GM23338 (cell line): ENCODE data around the gene VPS37B. TPM values are rescaled to one million over a fixed set of nuclear protein-coding genes. Genes with fewer than 3 reads are reported as not detected.

Source experiments
- ATAC-seq: fragments of 200-7000 bp; cut with Tn5 transposase; 3 replicates; pipeline ENCODE4 v1.9.1; 2020
- DNase-seq: peaks from one replicate; pipeline ENCODE4 v3.0.0-alpha.2; 2015; ENCODE audit warnings: low spot score
- H2AFZ ChIP-seq: fragments of 200-600 bp; sonication (generic); 2 replicates; pipeline ENCODE4 v1.8.0; 2016; ENCODE audit warnings: antibody characterized with exemption, mild to moderate bottlenecking, moderate library complexity
- H3F3A ChIP-seq: fragments of 200-600 bp; sonication (generic); replicated peaks from 2 replicates; pipeline ENCODE4 v1.8.0; 2017; ENCODE audit warnings: antibody characterized with exemption, mixed run types, low read depth
- H3K27ac ChIP-seq: fragments of 200-600 bp; sonication (generic); 2 replicates; pipeline ENCODE4 v1.6.1; 2016; ENCODE audit warnings: low read depth
- H3K27me3 ChIP-seq: fragments of 200-600 bp; sonication (generic); 2 replicates; pipeline ENCODE4 v1.8.0; 2016; ENCODE audit warnings: mild to moderate bottlenecking, mixed run types, moderate library complexity; ENCODE audit not compliant: insufficient read depth
- H3K36me3 ChIP-seq: fragments of 200-600 bp; sonication (generic); 2 replicates; pipeline ENCODE4 v1.8.0; 2016; ENCODE audit warnings: mild to moderate bottlenecking; ENCODE audit not compliant: insufficient read depth
- H3K4me1 ChIP-seq: fragments of 200-600 bp; sonication (generic); 2 replicates; pipeline ENCODE4 v1.8.0; 2016; ENCODE audit warnings: mild to moderate bottlenecking, moderate library complexity; ENCODE audit not compliant: insufficient read depth
- H3K4me2 ChIP-seq: fragments of 200-600 bp; sonication (generic); 2 replicates; pipeline ENCODE4 v1.7.1; 2017; ENCODE audit warnings: mixed run types
- H3K4me3 ChIP-seq: fragments of 200-600 bp; sonication (generic); 2 replicates; pipeline ENCODE4 v1.6.1; 2016; ENCODE audit warnings: mixed run types
- H3K79me2 ChIP-seq: fragments of 200-600 bp; sonication (generic); replicated peaks from 2 replicates; pipeline ENCODE4 v1.8.0; 2017; ENCODE audit warnings: mild to moderate bottlenecking; ENCODE audit not compliant: insufficient read depth
- H3K9me2 ChIP-seq: fragments of 200-600 bp; sonication (generic); 2 replicates; pipeline ENCODE4 v1.8.0; 2017; ENCODE audit not compliant: insufficient read depth
- H4K20me1 ChIP-seq: fragments of 200-600 bp; sonication (generic); replicated peaks from 2 replicates; pipeline ENCODE4 v1.8.0; 2017; ENCODE audit warnings: mild to moderate bottlenecking; ENCODE audit not compliant: insufficient read depth
- H3K27ac Mint-ChIP-seq: 2 replicates; pipeline ENCODE4 v1.8.0; 2020; ENCODE audit warnings: inconsistent platforms, mild to moderate bottlenecking, moderate library complexity, mixed read lengths
- H3K27me3 Mint-ChIP-seq: 3 replicates; pipeline ENCODE4 v1.8.0; 2022; ENCODE audit warnings: low read depth, mild to moderate bottlenecking, moderate library complexity, mixed read lengths, inconsistent platforms; ENCODE audit not compliant: insufficient read depth, poor library complexity
- H3K36me3 Mint-ChIP-seq: 3 replicates; pipeline ENCODE4 v1.8.0; 2021; ENCODE audit warnings: low read depth, mild to moderate bottlenecking, inconsistent platforms, moderate library complexity, mixed read lengths
- H3K4me1 Mint-ChIP-seq: 3 replicates; pipeline ENCODE4 v1.8.0; 2020; ENCODE audit warnings: mild to moderate bottlenecking, inconsistent platforms, mixed read lengths
- H3K4me3 Mint-ChIP-seq: 3 replicates; pipeline ENCODE4 v1.8.0; 2021; ENCODE audit warnings: moderate library complexity, mild to moderate bottlenecking, inconsistent platforms, mixed read lengths
- H3K9me3 Mint-ChIP-seq: 3 replicates; pipeline ENCODE4 v1.8.0; 2020; ENCODE audit warnings: moderate library complexity, mild to moderate bottlenecking, inconsistent platforms, mixed read lengths
- EZH2phosphoT487 ChIP-seq: fragments of 200-600 bp; sonication (generic); IDR thresholded peaks from one replicate; pipeline ENCODE4 v1.8.1; 2018; ENCODE audit warnings: antibody characterized with exemption; ENCODE audit not compliant: unreplicated experiment
- POLR2AphosphoS5 ChIP-seq: IDR thresholded peaks from 2 replicates; pipeline ENCODE4 v1.6.1; 2016; ENCODE audit warnings: antibody characterized with exemption, low read depth
- polyA plus RNA-seq: library from polyadenylated mRNA; unstranded; fragments of >200 nt; fragmentation: Nextera tagmentation; extraction: Ambion mirVana; gene quantifications from 2 replicates; pipeline ENCODE4 v1.2.1, GENCODE V29; 2016
- total RNA-seq: library from RNA; depleted of rRNA; stranded (reverse); fragments of >200 nt; shearing (Covaris generic); gene quantifications from 2 replicates; pipeline ENCODE4 v1.2.3, GENCODE V29; 2014
- TF ChIP-seq, protein P1 (sequence below): fragments of 250-450 bp; sonication (Bioruptor Pico); IDR thresholded peaks from 2 replicates; pipeline ENCODE4 v1.5.0; 2020; ENCODE audit warnings: mild to moderate bottlenecking, moderate library complexity
- TF ChIP-seq, protein P2 (sequence below): IDR thresholded peaks from 2 replicates; pipeline ENCODE4 v1.6.1; 2016; ENCODE audit warnings: antibody characterized with exemption

Gene VPS37B
- total and polyA plus RNA-seq, 2 experiments from 2014 or later: 6.7 to 10.9 TPM

DNA sequence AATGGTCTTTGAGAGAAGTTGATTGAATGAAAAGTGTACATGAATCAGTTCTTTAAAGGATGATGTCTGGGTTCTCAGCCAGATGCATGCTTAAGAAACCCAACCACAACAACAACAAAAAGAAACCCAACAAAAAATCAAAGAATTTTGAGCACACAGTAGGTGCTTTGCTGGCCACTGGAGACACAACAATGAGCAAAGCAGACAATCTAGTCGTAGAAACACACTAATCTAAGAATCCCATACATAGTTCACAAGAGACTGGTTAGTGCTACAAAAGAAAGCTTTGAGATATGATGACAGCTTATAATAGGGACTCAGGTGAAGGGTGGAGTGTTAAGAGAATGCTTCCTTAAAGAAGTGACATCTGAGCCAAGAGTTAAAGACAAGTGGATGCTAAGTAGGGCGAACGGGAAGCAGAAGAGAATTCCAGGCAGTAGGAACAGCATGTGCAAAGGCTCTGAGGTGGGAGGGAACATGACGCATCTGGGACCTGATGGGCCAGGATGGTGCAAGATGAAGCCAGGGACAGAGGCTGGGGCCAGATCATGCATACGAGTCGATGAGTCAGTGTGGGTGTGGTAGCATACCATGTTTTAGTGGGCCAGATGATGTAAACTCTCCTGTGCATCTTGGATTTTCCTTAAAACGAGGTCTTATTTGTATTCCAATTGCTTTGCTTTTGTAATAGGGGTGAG, 65.3 kb downstream of the VPS37B start (continued):
- TF ChIP-seq, protein P1, sequence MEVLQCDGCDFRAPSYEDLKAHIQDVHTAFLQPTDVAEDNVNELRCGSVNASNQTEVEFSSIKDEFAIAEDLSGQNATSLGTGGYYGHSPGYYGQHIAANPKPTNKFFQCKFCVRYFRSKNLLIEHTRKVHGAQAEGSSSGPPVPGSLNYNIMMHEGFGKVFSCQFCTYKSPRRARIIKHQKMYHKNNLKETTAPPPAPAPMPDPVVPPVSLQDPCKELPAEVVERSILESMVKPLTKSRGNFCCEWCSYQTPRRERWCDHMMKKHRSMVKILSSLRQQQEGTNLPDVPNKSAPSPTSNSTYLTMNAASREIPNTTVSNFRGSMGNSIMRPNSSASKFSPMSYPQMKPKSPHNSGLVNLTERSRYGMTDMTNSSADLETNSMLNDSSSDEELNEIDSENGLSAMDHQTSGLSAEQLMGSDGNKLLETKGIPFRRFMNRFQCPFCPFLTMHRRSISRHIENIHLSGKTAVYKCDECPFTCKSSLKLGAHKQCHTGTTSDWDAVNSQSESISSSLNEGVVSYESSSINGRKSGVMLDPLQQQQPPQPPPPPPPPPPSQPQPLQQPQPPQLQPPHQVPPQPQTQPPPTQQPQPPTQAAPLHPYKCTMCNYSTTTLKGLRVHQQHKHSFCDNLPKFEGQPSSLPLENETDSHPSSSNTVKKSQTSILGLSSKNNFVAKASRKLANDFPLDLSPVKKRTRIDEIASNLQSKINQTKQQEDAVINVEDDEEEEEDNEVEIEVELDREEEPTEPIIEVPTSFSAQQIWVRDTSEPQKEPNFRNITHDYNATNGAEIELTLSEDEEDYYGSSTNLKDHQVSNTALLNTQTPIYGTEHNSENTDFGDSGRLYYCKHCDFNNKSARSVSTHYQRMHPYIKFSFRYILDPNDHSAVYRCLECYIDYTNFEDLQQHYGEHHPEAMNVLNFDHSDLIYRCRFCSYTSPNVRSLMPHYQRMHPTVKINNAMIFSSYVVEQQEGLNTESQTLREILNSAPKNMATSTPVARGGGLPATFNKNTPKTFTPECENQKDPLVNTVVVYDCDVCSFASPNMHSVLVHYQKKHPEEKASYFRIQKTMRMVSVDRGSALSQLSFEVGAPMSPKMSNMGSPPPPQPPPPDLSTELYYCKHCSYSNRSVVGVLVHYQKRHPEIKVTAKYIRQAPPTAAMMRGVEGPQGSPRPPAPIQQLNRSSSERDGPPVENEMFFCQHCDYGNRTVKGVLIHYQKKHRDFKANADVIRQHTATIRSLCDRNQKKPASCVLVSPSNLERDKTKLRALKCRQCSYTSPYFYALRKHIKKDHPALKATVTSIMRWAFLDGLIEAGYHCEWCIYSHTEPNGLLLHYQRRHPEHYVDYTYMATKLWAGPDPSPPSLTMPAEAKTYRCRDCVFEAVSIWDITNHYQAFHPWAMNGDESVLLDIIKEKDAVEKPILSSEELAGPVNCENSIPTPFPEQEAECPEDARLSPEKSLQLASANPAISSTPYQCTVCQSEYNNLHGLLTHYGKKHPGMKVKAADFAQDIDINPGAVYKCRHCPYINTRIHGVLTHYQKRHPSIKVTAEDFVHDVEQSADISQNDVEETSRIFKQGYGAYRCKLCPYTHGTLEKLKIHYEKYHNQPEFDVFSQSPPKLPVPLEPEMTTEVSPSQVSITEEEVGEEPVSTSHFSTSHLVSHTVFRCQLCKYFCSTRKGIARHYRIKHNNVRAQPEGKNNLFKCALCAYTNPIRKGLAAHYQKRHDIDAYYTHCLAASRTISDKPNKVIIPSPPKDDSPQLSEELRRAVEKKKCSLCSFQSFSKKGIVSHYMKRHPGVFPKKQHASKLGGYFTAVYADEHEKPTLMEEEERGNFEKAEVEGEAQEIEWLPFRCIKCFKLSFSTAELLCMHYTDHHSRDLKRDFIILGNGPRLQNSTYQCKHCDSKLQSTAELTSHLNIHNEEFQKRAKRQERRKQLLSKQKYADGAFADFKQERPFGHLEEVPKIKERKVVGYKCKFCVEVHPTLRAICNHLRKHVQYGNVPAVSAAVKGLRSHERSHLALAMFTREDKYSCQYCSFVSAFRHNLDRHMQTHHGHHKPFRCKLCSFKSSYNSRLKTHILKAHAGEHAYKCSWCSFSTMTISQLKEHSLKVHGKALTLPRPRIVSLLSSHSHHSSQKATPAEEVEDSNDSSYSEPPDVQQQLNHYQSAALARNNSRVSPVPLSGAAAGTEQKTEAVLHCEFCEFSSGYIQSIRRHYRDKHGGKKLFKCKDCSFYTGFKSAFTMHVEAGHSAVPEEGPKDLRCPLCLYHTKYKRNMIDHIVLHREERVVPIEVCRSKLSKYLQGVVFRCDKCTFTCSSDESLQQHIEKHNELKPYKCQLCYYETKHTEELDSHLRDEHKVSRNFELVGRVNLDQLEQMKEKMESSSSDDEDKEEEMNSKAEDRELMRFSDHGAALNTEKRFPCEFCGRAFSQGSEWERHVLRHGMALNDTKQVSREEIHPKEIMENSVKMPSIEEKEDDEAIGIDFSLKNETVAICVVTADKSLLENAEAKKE (CRISPR knock-in tag): no peak

DNA sequence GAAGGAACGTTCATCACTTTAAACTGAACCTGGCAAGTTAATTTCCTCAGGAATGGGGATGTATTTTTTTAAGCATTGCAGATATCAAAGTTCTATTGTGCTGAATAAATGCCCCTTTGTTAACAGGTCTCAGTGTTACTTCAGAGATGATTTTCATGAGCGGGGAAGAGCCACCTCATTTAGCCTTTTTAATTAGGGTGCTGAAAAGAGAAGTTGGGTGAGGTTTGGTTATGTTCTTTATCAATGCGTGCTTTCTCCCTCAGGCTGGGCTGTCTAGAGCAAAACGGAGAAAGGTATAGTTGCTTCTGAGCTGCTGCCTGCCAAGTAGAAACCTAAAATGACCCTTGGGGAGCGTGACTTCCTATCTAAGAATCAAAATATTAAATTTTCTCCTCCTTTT, 68.7 kb downstream of the VPS37B start:
- ATAC-seq (no peak), DNase-seq (no peak)
- H3K79me2 ChIP-seq: no peaks in the 10 kb centered on the region
- no peak overlapping the region for H3K4me2 ChIP-seq
- H3K9me3 Mint-ChIP-seq: no peaks in the 10 kb centered on the region
- no peaks in the 10 kb centered on the region for H3F3A ChIP-seq
- no peaks in the 10 kb centered on the region for H3K9me2 ChIP-seq
- H3K4me1 ChIP-seq: peaks cover 11% of the 10 kb centered on the region; the same call in 1 of the 2 replicates
- H3K27me3 Mint-ChIP-seq: peaks cover 8% of the 10 kb centered on the region
- no peak overlapping the region for H3K27ac Mint-ChIP-seq
- H4K20me1 ChIP-seq: no peaks in the 10 kb centered on the region
- H3K36me3 ChIP-seq: no peaks in the 10 kb centered on the region
- H2AFZ ChIP-seq: no peak overlapping the region
- H3K27ac ChIP-seq: no peak overlapping the region
- H3K36me3 Mint-ChIP-seq: no peaks in the 10 kb centered on the region
- no peak overlapping the region for H3K4me3 ChIP-seq
- peaks cover 12% of the 10 kb centered on the region; the same call in 1 of the 2 replicates for H3K27me3 ChIP-seq
- H3K4me3 Mint-ChIP-seq: no peak overlapping the region
- H3K4me1 Mint-ChIP-seq: peaks cover 14% of the 10 kb centered on the region
- no peak for TF ChIP-seq POLR2AphosphoS5
- TF ChIP-seq, protein P2, sequence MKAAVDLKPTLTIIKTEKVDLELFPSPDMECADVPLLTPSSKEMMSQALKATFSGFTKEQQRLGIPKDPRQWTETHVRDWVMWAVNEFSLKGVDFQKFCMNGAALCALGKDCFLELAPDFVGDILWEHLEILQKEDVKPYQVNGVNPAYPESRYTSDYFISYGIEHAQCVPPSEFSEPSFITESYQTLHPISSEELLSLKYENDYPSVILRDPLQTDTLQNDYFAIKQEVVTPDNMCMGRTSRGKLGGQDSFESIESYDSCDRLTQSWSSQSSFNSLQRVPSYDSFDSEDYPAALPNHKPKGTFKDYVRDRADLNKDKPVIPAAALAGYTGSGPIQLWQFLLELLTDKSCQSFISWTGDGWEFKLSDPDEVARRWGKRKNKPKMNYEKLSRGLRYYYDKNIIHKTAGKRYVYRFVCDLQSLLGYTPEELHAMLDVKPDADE: no peak
- no peak for TF ChIP-seq EZH2phosphoT487
- TF ChIP-seq, protein P1 (CRISPR knock-in tag): no peak
